ENCODE data around the gene NTHL1. TPM values are rescaled to one million over a fixed set of nuclear protein-coding genes. Genes with fewer than 3 reads are reported as not detected.

Gene NTHL1
- total and polyA plus RNA-seq, 2 of the 8 experiments (the other 6 are each of a cell fraction or from before 2014, with no cell fraction given): 70.9 to 150 TPM

DNA sequence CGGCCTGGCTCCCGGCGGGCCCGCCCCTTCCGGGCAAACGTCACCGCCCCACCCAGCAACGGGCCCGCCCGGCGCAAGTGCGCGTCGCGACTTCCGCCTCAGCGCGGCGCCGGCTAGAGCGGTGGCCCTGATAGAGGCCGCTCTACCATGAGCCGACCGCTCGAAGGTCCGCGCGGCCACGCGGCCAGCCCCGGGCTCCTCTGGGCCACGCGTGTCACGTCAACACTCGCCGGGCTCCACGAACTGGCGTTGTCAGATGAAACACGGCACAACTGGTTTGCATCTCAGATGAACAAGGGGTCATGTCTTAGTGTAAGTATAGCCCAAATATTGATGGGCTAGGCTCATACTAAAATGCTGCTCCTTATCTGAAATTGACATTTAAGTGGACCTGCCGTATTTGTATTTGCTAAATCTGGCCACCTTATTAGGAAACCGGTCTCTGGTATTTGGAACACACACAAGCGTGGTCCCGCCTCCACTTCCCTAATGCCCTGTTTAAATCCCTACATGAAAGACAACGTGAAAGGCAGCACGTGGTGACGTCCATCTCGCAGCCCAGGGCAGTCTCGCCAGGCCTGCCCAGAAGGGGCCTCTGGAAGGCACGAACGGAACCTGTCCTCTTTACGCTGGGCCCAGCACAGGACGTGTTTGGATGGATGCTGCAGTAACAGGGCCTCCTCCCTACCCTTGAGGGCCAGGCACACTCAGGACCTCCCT is 37.7 kb downstream of the NTHL1 start, which contains the start of gene ZNF598 (continued):
- TF ChIP-seq TCF12 (IDR thresholded peaks at IDR 0.05; ENCODE audit: low read depth, low read length): 0 out of 2 replicates have a peak, but pooled peaks have one; percentile 10
- no peak for TF ChIP-seq SUZ12 (IDR thresholded peaks at IDR 0.05; ENCODE audit: low read length)
- TF ChIP-seq CHD1 (IDR thresholded peaks at IDR 0.05; ENCODE audit: low read depth, low read length): no peak
- peak; percentile 89 for TF ChIP-seq PHF8 (conservative IDR thresholded peaks at IDR 0.05; ENCODE audit: low read depth, low read length)
- peak; percentile 86; the same call in 1 of the 2 replicates for TF ChIP-seq SP2 (IDR thresholded peaks at IDR 0.05; ENCODE audit: low read length)
- no peak for TF ChIP-seq HDAC6 (IDR thresholded peaks at IDR 0.05; ENCODE audit: low read depth, low read length)
- peak in 1 of 2 experiments; percentile 71; a peak in 1 of 4 replicates for TF ChIP-seq HDAC2 (IDR thresholded peaks at IDR 0.05; ENCODE audit: borderline replicate concordance in 1 of 2, low read depth in 2 of 2, low read length in 2 of 2)
- TF ChIP-seq EGR1 (IDR thresholded peaks at IDR 0.05; ENCODE audit: borderline replicate concordance, low read depth, low read length): peak; percentile 84
- TF ChIP-seq TEAD4 (IDR thresholded peaks at IDR 0.05; ENCODE audit: low read depth, low read length): no peak
- TF ChIP-seq CBX8 (IDR thresholded peaks at IDR 0.05; ENCODE audit: borderline replicate concordance, low read depth, low read length): no peak
- TF ChIP-seq RAD21 (IDR thresholded peaks at IDR 0.05 in 1 of 2, conservative IDR thresholded peaks at IDR 0.05 in 1 of 2; ENCODE audit: low read depth in 2 of 2, low read length in 2 of 2): no peak
- peak; percentile 49 for TF ChIP-seq SAP30 (IDR thresholded peaks at IDR 0.05; ENCODE audit: insufficient read depth, insufficient replicate concordance, low read length)
- TF ChIP-seq GTF2F1 (IDR thresholded peaks at IDR 0.05; ENCODE audit: borderline replicate concordance, low read depth, low read length): no peak
- no peak for TF ChIP-seq SIRT6 (IDR thresholded peaks at IDR 0.05; ENCODE audit: low read length)
- TF ChIP-seq BRCA1 (IDR thresholded peaks at IDR 0.05; ENCODE audit: low read depth, low read length): no peak
- TF ChIP-seq NRF1 (IDR thresholded peaks at IDR 0.05; ENCODE audit: low read depth, low read length): no peak
- TF ChIP-seq KDM5A (IDR thresholded peaks at IDR 0.05; ENCODE audit: low read length): no peak
- peak; percentile 64 for TF ChIP-seq ASH2L (IDR thresholded peaks at IDR 0.05; ENCODE audit: low read length)
- TF ChIP-seq FOSL1 (IDR thresholded peaks at IDR 0.05; ENCODE audit: insufficient read depth, low read depth, low read length): no peak
- no peak for TF ChIP-seq EP300 (IDR thresholded peaks at IDR 0.05; ENCODE audit: borderline replicate concordance in 1 of 2, low read depth in 2 of 2, low read length in 2 of 2)
- no peak for TF ChIP-seq RNF2 (IDR thresholded peaks at IDR 0.05; ENCODE audit: borderline replicate concordance, low read depth, low read length, missing control alignments, poor library complexity, severe bottlenecking)
- TF ChIP-seq POLR2A (IDR thresholded peaks at IDR 0.05; ENCODE audit: control extremely low read depth in 1 of 2, low read depth in 2 of 2, low read length in 2 of 2): peak in 1 of 2 experiments; percentile 80; a peak in 2 of 3 replicates
- peak; percentile 80 for TF ChIP-seq KDM4A (IDR thresholded peaks at IDR 0.05; ENCODE audit: low read depth, low read length, severe bottlenecking)
- peak; percentile 68 for TF ChIP-seq TAF7 (optimal IDR thresholded peaks at IDR 0.05; ENCODE audit: borderline replicate concordance, low read depth, low read length)

Measured in H1 (cell line).